Right lobe of liver (tissue), 4 donors: ENCODE measurements around the gene TBKBP1.

Experiments
- POLR2A ChIP-seq: fragments of 450-650 bp; IDR thresholded peaks from one replicate; pipeline ENCODE4 v1.6.1; 2017; ENCODE audit warnings: antibody characterized with exemption, mild to moderate bottlenecking
- TF ChIP-seq, protein P1 (sequence below), 4 donors: fragments of 200-600 bp in 3 of 4; fragments of 450-650 bp in 1 of 4; IDR thresholded peaks; one replicate each; pipeline versions ENCODE4 v1.5.1 to v1.8.0; 2016 to 2022; ENCODE audit warnings: antibody characterized with exemption in 4 of 4, mild to moderate bottlenecking in 2 of 4
- donor health status: DM: no; HTN: no; CAD: no.
- donor health status: DM: no; HTN: no; CAD: no.
- donor health status: DM: no; HTN: yes; CAD: no.

DNA sequence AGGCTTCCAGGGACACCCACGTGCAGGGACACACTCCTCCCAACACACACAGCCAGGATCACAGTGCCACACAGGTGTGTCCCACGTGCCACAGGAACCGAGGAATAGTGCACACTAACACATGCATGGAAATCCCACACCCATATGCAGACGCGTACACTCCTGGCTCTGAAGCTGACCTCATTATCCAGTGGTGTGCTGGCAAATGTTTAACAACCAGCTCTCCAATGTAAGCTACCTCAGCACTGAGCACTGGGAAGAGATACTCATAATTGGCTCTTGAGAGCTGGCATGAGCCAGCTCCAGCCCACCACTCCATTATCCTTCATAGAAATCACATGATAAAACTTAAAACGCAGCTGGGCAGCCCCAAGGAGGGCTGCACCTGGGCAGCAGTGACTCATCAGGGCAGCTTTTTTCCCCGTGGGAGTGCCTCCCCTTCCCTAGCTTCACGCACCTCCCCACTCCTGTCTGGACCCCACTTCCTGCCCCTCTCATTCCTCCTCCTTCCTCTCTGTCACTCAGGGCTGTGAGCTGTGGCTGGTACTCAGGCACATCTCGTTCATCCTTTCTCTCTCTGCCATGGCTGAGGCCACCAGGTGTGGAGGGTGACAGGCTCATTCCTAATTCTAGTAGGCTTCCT lies 24.1 kb downstream of the TBKBP1 start:
- TF ChIP-seq, protein P1, sequence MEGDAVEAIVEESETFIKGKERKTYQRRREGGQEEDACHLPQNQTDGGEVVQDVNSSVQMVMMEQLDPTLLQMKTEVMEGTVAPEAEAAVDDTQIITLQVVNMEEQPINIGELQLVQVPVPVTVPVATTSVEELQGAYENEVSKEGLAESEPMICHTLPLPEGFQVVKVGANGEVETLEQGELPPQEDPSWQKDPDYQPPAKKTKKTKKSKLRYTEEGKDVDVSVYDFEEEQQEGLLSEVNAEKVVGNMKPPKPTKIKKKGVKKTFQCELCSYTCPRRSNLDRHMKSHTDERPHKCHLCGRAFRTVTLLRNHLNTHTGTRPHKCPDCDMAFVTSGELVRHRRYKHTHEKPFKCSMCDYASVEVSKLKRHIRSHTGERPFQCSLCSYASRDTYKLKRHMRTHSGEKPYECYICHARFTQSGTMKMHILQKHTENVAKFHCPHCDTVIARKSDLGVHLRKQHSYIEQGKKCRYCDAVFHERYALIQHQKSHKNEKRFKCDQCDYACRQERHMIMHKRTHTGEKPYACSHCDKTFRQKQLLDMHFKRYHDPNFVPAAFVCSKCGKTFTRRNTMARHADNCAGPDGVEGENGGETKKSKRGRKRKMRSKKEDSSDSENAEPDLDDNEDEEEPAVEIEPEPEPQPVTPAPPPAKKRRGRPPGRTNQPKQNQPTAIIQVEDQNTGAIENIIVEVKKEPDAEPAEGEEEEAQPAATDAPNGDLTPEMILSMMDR (IDR thresholded peaks at IDR 0.05): no peak
- no peak for TF ChIP-seq POLR2A
